Breast epithelium (tissue), 4 donors: ENCODE data around the gene CPNE5. TPM values are rescaled to one million over a fixed set of nuclear protein-coding genes. Genes with fewer than 3 reads are reported as not detected.

Experiments used
- DNase-seq, 2 donors: peaks; one replicate each; pipeline ENCODE4 v3.0.0-alpha.2; 2019; ENCODE audit warnings: low spot score in 2 of 2
- H3K27ac ChIP-seq, 2 donors: fragments of 200-600 bp; sonication (generic) in 1 of 2; one replicate each; pipeline ENCODE4 v1.5.1; 2016 to 2019; ENCODE audit warnings: mild to moderate bottlenecking in 1 of 2
- H3K27me3 ChIP-seq, 2 donors: fragments of 200-600 bp; sonication (generic) in 1 of 2; one replicate each; pipeline versions ENCODE4 v1.5.1 to v1.6.0; 2017 to 2019; ENCODE audit warnings: control low read depth in 1 of 2, mild to moderate bottlenecking in 1 of 2
- H3K36me3 ChIP-seq: fragments of 200-600 bp; one replicate; pipeline ENCODE4 v1.5.1; 2019
- H3K4me1 ChIP-seq, 2 donors: fragments of 200-600 bp; sonication (generic); one replicate each; pipeline ENCODE4 v1.5.1; 2016 to 2019; ENCODE audit warnings: control low read depth in 1 of 2
- H3K4me3 ChIP-seq, 3 donors: fragments of 200-600 bp; sonication (generic); 1 replicate in 2 of 3; 2 replicates in 1 of 3; pipeline ENCODE4 v1.5.1; 2016 to 2019; ENCODE audit warnings: mild to moderate bottlenecking in 3 of 3, moderate library complexity in 2 of 3
- H3K9me3 ChIP-seq, 2 donors: fragments of 200-600 bp; sonication (generic) in 1 of 2; one replicate each; pipeline ENCODE4 v1.5.1; 2016 to 2019; ENCODE audit warnings: control low read depth in 1 of 2
- CTCF ChIP-seq, 3 donors: fragments of 450-650 bp; IDR thresholded peaks; one replicate each; pipeline ENCODE4 v1.5.1; 2016 to 2017; ENCODE audit warnings: antibody characterized with exemption in 3 of 3, mild to moderate bottlenecking in 3 of 3, moderate library complexity in 3 of 3
- POLR2A ChIP-seq: fragments of 450-650 bp; IDR thresholded peaks from one replicate; pipeline ENCODE4 v1.6.1; 2016; ENCODE audit warnings: antibody characterized with exemption, mild to moderate bottlenecking, moderate library complexity
- POLR2AphosphoS5 ChIP-seq, 3 donors: sonication (generic); formaldehyde crosslinking; IDR thresholded peaks; one replicate each; pipeline ENCODE4 v1.6.1; 2017; ENCODE audit warnings: antibody characterized with exemption in 3 of 3
- intact Hi-C: fragments of 100-400 bp; cut with DNase I; formaldehyde crosslinking; loops from one replicate; pipeline ENCODE4 v1.15.1; 2023; ENCODE audit warnings: low total_unique reads
- total RNA-seq, 3 donors: library from RNA; depleted of rRNA; stranded (reverse); fragments of >200 nt; gene quantifications; one replicate each; pipeline ENCODE4 v1.1.0, GENCODE V29; 2016

CPNE5 gene
- total RNA-seq, 3 donors from 2014 or later, result 0.96 to 5.2 (median 3.7) TPM

- Histone ChIP-seq H3K27me3 (no peaks in the 10 kb centered on the region), H3K27ac (peak overlapping the region in 1 of 2 donors; percentile 12), H3K4me1 (peaks cover 5% of the 10 kb centered on the region in 2 donors), H3K4me3 (peak overlapping the region; percentile 42 to 68 (median 57)), H3K9me3 (no peaks in the 10 kb centered on the region), H3K36me3 (no peaks in the 10 kb centered on the region)
- intact Hi-C loops, result no loop called here
- DNase-seq, result no peak
- TF ChIP-seq CTCF (IDR thresholded peaks at IDR 0.05) (no peak), POLR2A (no peak), POLR2AphosphoS5 (IDR thresholded peaks at IDR 0.05) (peak in 1 of 3 donors; percentile 39)
Observed at GRCh38 chr6:36840432-36841403, 1.5 kb upstream of the CPNE5 start.

DNA sequence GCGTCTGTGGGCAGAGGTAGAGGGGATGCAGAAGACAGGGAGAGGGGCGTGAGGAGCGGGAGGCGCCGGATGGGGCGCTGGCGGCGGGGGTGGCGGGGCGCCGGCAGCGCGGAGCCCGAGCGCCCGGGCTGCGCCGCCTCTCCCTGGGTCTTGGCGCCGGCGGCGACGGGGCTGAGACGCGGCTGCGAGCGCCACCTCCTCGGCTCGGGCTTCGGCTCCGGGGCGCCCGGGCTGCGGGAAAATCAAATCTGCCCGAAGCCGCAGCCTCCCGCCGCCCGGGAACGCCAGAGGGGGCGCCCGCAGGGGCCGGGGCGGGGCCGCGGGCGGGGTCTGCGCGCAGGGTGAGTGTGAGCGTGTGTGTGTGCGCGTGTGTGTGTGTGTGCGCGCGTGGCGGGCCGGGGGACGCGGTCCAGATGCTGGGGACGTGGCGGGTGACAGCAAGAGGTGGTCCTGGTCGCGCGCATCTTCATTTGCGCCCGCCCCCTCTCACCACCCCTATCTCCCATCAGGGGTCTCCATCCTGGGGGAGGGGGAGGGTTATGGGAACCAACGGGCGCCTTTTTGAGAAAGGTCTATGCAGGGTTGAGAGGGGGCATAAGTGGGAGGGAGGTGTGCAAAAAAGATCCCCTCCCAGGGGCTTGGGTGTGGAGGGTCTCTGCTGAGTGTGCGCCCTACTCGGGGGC is 646 bp upstream of the CPNE5 start:
- intact Hi-C loops, result no loop called here
- H3K4me1 ChIP-seq, result peaks cover 5% of the 10 kb centered on the region in 2 donors
- TF ChIP-seq POLR2AphosphoS5 (IDR thresholded peaks at IDR 0.05), result no peak
- TF ChIP-seq POLR2A, result no peak
- TF ChIP-seq CTCF (IDR thresholded peaks at IDR 0.05), result no peak
- H3K27me3 ChIP-seq, result no peaks in the 10 kb centered on the region
- no peak overlapping the region for H3K27ac ChIP-seq
- no peak for DNase-seq
- no peaks in the 10 kb centered on the region for H3K36me3 ChIP-seq
- H3K4me3 ChIP-seq, result peak overlapping the region; percentile 42 to 68 (median 57)
- no peaks in the 10 kb centered on the region for H3K9me3 ChIP-seq

- Histone ChIP-seq H3K27ac (no peak overlapping the region), H3K4me1 (peaks cover 5% of the 10 kb centered on the region in 2 donors), H3K27me3 (no peaks in the 10 kb centered on the region), H3K4me3 (no peak overlapping the region), H3K36me3 (no peaks in the 10 kb centered on the region), H3K9me3 (no peaks in the 10 kb centered on the region)
- TF ChIP-seq POLR2AphosphoS5 (IDR thresholded peaks at IDR 0.05) (no peak), CTCF (IDR thresholded peaks at IDR 0.05) (no peak), POLR2A (no peak)
- intact Hi-C loops, result loop anchor here (2.0 kb wide), 1 partner anchor 51 kb away; no protein-coding TSS in a partner anchor
- no peak for DNase-seq
Observed at GRCh38 chr6:36837686-36838085, 1.6 kb downstream of the CPNE5 start.

DNA sequence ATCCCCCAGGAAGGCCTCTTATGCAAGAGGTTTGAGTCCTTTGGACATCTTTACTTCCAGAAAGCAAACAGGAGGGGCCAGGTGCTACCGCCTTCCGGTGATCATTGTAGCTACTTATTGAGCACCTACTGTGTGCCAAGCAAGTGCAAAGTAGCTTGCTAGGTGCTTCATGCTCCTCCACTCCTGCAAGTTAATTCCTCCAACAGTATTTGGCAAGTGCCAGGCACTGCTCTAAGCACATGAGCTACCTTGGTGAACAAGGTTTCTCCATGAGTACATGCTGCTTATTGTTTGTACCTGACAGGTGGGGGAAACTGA is 2.3 kb downstream of the CPNE5 start:
- Histone ChIP-seq H3K27ac (no peak overlapping the region), H3K4me3 (no peak overlapping the region), H3K36me3 (no peaks in the 10 kb centered on the region), H3K4me1 (peaks cover 5% of the 10 kb centered on the region in 2 donors), H3K9me3 (no peaks in the 10 kb centered on the region), H3K27me3 (no peaks in the 10 kb centered on the region)
- DNase-seq, result no peak
- intact Hi-C loops, result loop anchor here (2.0 kb wide), 1 partner anchor 50 kb away; no protein-coding TSS in a partner anchor
- TF ChIP-seq POLR2AphosphoS5 (IDR thresholded peaks at IDR 0.05) (no peak), POLR2A (no peak)

DNA sequence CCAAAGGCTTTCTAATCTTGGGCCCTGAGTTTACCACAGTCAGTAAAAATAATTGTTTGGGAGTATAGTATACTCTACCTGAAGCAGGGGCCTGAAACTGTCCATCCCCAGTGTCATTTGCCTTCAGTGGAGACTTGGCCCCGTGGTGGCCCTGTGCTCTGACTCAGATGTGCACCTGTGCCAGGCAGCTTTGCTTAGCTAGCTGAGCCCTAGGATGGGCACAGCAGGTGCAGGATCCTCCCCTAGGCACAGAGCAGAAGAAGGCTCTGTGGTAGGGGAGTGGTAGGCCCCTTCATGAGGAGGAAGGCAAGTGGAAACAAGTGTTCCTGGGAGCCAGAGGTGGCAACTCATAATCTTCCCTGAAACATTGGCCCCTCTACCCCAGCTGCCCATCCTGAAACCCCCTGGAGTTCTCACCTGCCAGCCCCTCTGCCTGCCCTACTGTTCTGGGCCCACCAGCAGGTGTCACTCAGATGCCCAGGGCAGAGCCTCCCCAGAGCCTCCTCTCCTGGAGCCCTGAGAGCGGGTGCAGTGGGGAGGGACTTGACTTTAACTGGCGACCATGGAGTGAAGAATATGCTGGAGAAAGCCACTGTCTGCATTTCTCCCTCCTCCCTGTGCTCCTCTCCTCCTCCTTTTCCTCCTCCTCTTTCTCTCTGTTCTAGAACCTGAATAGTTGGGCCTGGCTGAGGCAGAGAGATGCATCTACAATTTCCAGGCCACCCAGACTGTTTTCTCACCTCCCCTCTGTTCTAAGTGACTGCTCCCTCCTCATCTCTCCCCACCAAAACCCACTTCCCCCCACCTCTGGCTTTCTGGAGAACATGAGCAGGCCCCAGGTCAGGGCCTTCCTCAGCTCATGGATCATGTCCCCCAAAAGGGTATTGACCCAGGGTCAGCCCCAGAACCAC is 2.9 kb downstream of the CPNE5 start:
- Histone ChIP-seq H3K4me3 (no peak overlapping the region), H3K9me3 (no peaks in the 10 kb centered on the region), H3K27me3 (no peaks in the 10 kb centered on the region), H3K36me3 (no peaks in the 10 kb centered on the region), H3K4me1 (peaks cover 5% of the 10 kb centered on the region in 2 donors), H3K27ac (no peak overlapping the region)
- TF ChIP-seq CTCF (IDR thresholded peaks at IDR 0.05), result no peak
- TF ChIP-seq POLR2AphosphoS5 (IDR thresholded peaks at IDR 0.05), result no peak
- TF ChIP-seq POLR2A, result no peak
- no peak for DNase-seq
- intact Hi-C loops, result loop anchor here (2.0 kb wide), 1 partner anchor 50 kb away; no protein-coding TSS in a partner anchor
